Measurements from ENCODE around the gene POLE4. TPM values are rescaled to one million over a fixed set of nuclear protein-coding genes. Genes with fewer than 3 reads are reported as not detected.

POLE4 gene
- total RNA-seq, 1 donor from 2014 or later, result 17.7 TPM

- no peak for DNase-seq (ENCODE audit: low read depth in 2 of 2)
Measured at GRCh38 chr2:74985978-74986609, 27.7 kb downstream of the POLE4 start.

DNA sequence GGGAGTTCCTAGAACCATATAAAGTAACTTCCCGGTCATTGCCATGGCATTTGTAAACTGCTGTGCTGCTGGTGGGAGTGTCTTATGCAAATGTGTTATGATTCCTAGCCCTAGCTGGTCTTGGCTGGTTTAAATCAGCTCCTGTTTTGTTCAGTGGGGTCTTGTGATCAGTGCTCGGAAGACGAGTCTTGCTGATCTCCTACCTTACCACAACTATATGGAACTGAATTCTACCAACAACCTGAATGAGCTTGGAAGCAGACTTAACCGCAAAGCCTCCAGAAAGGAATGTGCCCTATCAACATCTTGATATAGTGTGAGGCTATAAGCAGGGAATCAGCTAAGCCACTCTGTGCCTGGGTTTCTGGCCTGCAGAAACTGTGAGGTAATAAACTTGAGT is 33.5 kb downstream of the POLE4 start:
- DNase-seq (ENCODE audit: low read depth in 2 of 2), result no peak

DNA sequence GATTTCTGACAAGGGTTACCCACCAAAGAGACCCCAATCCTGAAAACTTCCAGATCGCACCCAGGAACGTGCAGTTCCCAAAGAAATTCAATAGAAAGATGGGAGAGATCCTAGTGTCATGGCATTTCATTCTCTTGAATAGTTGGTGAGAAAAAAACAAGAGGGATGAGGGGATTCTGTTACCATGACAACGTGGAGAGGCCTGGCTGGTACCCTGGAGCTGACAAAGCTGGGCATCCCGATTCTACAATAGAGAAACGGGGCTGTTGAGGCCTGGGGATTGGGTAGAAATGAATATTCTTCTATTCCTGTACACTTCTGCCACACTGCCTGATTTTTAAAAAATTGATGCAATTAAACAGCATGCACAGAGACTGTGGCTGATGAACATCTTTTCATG is 41.0 kb downstream of the POLE4 start:
- no peak for DNase-seq (ENCODE audit: low read depth in 2 of 2)

DNA sequence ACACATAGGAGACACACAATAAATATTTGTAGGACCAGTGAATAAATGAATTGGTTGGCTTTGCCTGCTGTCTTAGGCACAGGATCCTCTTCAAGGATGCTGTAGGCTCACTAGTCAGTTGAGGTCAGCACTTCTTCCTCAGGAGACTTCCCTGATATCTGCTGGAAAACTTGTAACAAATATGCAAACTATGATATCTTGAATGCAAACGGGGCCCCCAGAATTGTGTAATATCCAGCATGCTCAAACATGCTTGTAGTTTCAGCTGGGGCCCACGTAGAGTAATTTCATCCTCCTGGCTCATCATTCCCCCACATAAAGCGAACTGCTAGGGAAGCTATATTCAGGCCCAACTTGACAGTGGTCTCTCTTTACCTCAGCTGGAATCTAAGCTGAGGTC is 43.6 kb downstream of the POLE4 start:
- no peak for DNase-seq (ENCODE audit: low read depth in 2 of 2)

DNA sequence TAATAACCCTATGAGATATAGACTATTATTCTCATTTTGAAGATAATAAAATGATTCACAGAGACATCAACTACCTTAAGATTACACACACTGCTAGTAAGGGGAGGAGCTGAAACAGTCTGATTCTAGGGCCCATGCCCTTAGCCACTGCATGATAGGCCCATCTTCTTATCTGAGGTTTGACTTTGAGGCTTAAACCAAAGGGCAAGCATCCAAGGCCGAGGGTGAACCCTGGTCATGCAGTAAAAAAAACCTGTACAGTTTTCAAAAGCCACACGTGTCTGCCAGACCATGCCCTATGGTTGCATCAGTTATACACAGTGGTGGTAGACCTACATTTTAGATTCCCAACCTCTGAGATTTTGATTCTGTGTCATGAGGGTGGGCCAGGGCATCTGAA is 44.8 kb downstream of the POLE4 start:
- no peak for DNase-seq (ENCODE audit: low read depth in 2 of 2)

- DNase-seq (ENCODE audit: low read depth in 2 of 2), result no peak
Measured at GRCh38 chr2:75003773-75004172, 45.3 kb downstream of the POLE4 start.

GRCh38 chr2:75006041-75006440 is 47.6 kb downstream of the POLE4 start:
- no peak for DNase-seq (ENCODE audit: low read depth in 2 of 2)

- no peak for DNase-seq (ENCODE audit: low read depth in 2 of 2)
Measured at GRCh38 chr2:75007061-75007460, 48.6 kb downstream of the POLE4 start.

DNA sequence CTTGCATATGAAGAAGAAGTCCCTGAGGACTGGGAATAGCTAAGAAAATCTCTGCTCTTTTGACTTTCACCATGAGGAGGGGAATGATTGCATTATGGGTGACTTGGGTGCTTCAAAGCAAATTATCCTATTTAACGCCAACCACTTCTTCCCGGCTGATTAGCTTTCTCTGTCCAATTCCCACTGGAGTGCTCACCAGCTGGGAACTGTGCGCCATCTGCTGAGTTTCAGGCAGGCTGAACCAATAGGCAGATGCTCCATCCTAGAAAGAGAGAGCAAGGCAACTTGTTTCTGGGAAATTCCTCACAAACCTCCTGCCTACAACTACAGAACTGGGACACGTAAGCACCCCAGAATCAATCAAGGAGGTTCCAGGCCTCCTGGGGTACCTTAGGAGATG is 49.4 kb downstream of the POLE4 start:
- DNase-seq (ENCODE audit: low read depth in 2 of 2), result no peak

DNA sequence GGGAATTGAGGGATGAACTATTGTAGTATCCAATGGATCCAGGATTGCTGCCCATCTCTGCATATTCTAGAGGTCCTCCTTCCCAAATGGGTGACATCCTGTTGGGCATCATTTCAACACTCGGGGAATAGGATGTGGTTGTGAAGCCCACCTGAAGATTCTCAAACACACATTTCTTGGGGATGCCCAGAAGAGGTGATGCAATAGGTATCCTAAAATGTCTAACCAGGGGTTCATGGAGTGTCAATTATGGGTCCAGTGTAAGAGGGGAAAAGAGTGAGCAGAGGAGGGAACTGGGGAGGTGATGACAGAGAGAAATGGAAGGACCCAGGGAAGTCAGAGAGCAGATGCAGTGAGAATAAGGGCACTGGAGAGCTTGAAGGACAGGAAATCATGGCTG is 52.1 kb downstream of the POLE4 start:
- no peak for DNase-seq (ENCODE audit: low read depth in 2 of 2)

GRCh38 chr2:75012080-75012479 is 53.6 kb downstream of the POLE4 start:
- DNase-seq (ENCODE audit: low read depth in 2 of 2), result no peak

GRCh38 chr2:75018162-75018561 is 59.7 kb downstream of the POLE4 start:
- DNase-seq (ENCODE audit: low read depth in 2 of 2), result no peak

Other genes with a start within 250 kb of the POLE4 start
- 2.5 and 3.0 TPM in 2 replicates for gene HK2, start 124.5 kb upstream of the POLE4 start, total RNA-seq
- gene TACR1, start 240.9 kb downstream of the POLE4 start, total RNA-seq, result not detected in 2 replicates